Esophagus (tissue), 2 donors: ENCODE results near the gene MAMDC4. TPM values are rescaled to one million over a fixed set of nuclear protein-coding genes. Genes with fewer than 3 reads are reported as not detected.
"Not testable (repeated sequence)": the region's sequence is repeated elsewhere in the genome, so short reads cannot be mapped to it uniquely, and the experiment has no call there.

Experiments used
- H3K27ac ChIP-seq, 2 donors: one replicate each; pipeline ENCODE4 v1.5.1; 2013; ENCODE audit warnings: low read depth in 2 of 2, mild to moderate bottlenecking in 2 of 2, inconsistent platforms in 1 of 2, low read length in 1 of 2, moderate library complexity in 1 of 2
- H3K27me3 ChIP-seq, 2 donors: one replicate each; pipeline ENCODE4 v1.6.1; 2013; ENCODE audit warnings: low read length in 2 of 2, control low read depth in 1 of 2, mild to moderate bottlenecking in 1 of 2; ENCODE audit not compliant: insufficient read depth in 2 of 2, control insufficient read depth in 1 of 2
- H3K36me3 ChIP-seq, 2 donors: one replicate each; pipeline ENCODE4 v1.6.1; 2013; ENCODE audit warnings: low read length in 1 of 2; ENCODE audit not compliant: control insufficient read depth in 2 of 2, insufficient read depth in 2 of 2
- H3K4me1 ChIP-seq, 2 donors: one replicate each; pipeline ENCODE4 v1.6.1; 2013; ENCODE audit warnings: low read length in 1 of 2; ENCODE audit not compliant: control insufficient read depth in 2 of 2, insufficient read depth in 2 of 2
- H3K4me3 ChIP-seq, 2 donors: one replicate each; pipeline ENCODE4 v1.5.1; 2013; ENCODE audit warnings: low read length in 2 of 2, mild to moderate bottlenecking in 2 of 2, low read depth in 1 of 2, moderate library complexity in 1 of 2
- H3K9me3 ChIP-seq, 2 donors: one replicate each; pipeline ENCODE4 v1.6.1; 2013; ENCODE audit warnings: mild to moderate bottlenecking in 2 of 2, low read depth in 1 of 2, low read length in 1 of 2, moderate library complexity in 1 of 2; ENCODE audit not compliant: control insufficient read depth in 2 of 2, insufficient read depth in 1 of 2
- WGBS, 2 donors: extraction: QIAGEN DNeasy Blood & Tissue Kit; methylation state at CpG; one replicate each; pipeline ENCODE4 v1.1.7; 2013; 5-methylcytosine and 5-hydroxymethylcytosine counted together
- polyA plus RNA-seq, 2 donors: library from polyadenylated mRNA; stranded (reverse); fragments of 200-250 nt; gene quantifications; one replicate each; pipeline ENCODE4 v1.2.3, GENCODE V29; 2013
- donor health status: healthy with polysubstance abuse.
- donor health status: Bipolar disorder and iron deficiency.

The MAMDC4 gene
- polyA plus RNA-seq, 2 donors = 3.9 to 11.5 TPM

- Histone ChIP-seq H3K4me3 (no peak overlapping the region), H3K27me3 (no peaks in the 10 kb centered on the region), H3K27ac (no peak overlapping the region), H3K36me3 (peaks cover 8 to 61% of the 10 kb centered on the region in 2 donors), H3K9me3 (no peaks in the 10 kb centered on the region), H3K4me1 (no peaks in the 10 kb centered on the region)
- 91 to 92% methylated on average over 23 of the region's 23 CpGs for WGBS, 2 donors
Measured at GRCh38 chr9:136831720-136832104, 20.4 kb upstream of the MAMDC4 start.

GRCh38 chr9:136832581-136832980 is 19.6 kb upstream of the MAMDC4 start:
- H3K36me3 ChIP-seq = peaks cover 8 to 53% of the 10 kb centered on the region in 2 donors
- no peaks in the 10 kb centered on the region for H3K9me3 ChIP-seq
- no peaks in the 10 kb centered on the region for H3K27me3 ChIP-seq
- H3K27ac ChIP-seq = no peak overlapping the region
- WGBS, 2 donors = 91 to 93% methylated on average over 9 of the region's 9 CpGs
- no peaks in the 10 kb centered on the region for H3K4me1 ChIP-seq
- H3K4me3 ChIP-seq = no peak overlapping the region

- not testable (repeated sequence) for H3K9me3 ChIP-seq, H3K4me1 ChIP-seq, H3K27me3 ChIP-seq, H3K4me3 ChIP-seq, H3K27ac ChIP-seq
- H3K36me3 ChIP-seq = peaks cover 8 to 51% of the 10 kb centered on the region in 2 donors
- WGBS, 2 donors = 83 to 86% methylated on average over 15 to 16 of the region's 16 CpGs
Measured at GRCh38 chr9:136833381-136834048, 18.6 kb upstream of the MAMDC4 start.

- WGBS, 2 donors = 91 to 92% methylated on average over 36 of the region's 36 CpGs
- H3K9me3 ChIP-seq = no peaks in the 10 kb centered on the region
- no peak overlapping the region for H3K27ac ChIP-seq
- H3K4me3 ChIP-seq = no peak overlapping the region
- H3K4me1 ChIP-seq = no peaks in the 10 kb centered on the region
- H3K36me3 ChIP-seq = peaks cover 0 to 45% of the 10 kb centered on the region in 2 donors
- no peaks in the 10 kb centered on the region for H3K27me3 ChIP-seq
Measured at GRCh38 chr9:136835162-136835931, 16.8 kb upstream of the MAMDC4 start.

GRCh38 chr9:136835932-136836904 is 15.9 kb upstream of the MAMDC4 start:
- Histone ChIP-seq H3K27ac (no peak overlapping the region), H3K36me3 (peaks cover 0 to 40% of the 10 kb centered on the region in 2 donors), H3K27me3 (no peaks in the 10 kb centered on the region), H3K9me3 (no peaks in the 10 kb centered on the region), H3K4me3 (no peak overlapping the region), H3K4me1 (peaks cover 0 to 2% of the 10 kb centered on the region in 2 donors)
- WGBS, 2 donors = 87 to 94% methylated on average over 20 to 21 of the region's 21 CpGs

- Histone ChIP-seq H3K4me1 (peaks cover 0 to 8% of the 10 kb centered on the region in 2 donors), H3K9me3 (no peaks in the 10 kb centered on the region), H3K4me3 (no peak overlapping the region), H3K27me3 (no peaks in the 10 kb centered on the region), H3K27ac (no peak overlapping the region), H3K36me3 (peaks cover 0 to 29% of the 10 kb centered on the region in 2 donors)
- 88 to 92% methylated on average over 21 to 27 of the region's 27 CpGs for WGBS, 2 donors
Measured at GRCh38 chr9:136837146-136837855, 14.8 kb upstream of the MAMDC4 start.

- not testable (repeated sequence) for H3K4me3 ChIP-seq, H3K27ac ChIP-seq, H3K27me3 ChIP-seq, H3K9me3 ChIP-seq
- 93 to 94% methylated on average over 15 of the region's 15 CpGs for WGBS, 2 donors
- Histone ChIP-seq H3K4me1 (peaks cover 0 to 11% of the 10 kb centered on the region in 2 donors), H3K36me3 (peaks cover 0 to 25% of the 10 kb centered on the region in 2 donors)
Measured at GRCh38 chr9:136837856-136838277, 14.3 kb upstream of the MAMDC4 start.

- Histone ChIP-seq H3K9me3 (no peaks in the 10 kb centered on the region), H3K36me3 (peaks cover 0 to 25% of the 10 kb centered on the region in 2 donors)
- 80 to 84% methylated on average over 29 of the region's 29 CpGs for WGBS, 2 donors
Measured at GRCh38 chr9:136838314-136839228, 13.6 kb upstream of the MAMDC4 start.

More at GRCh38 chr9:136838314-136839228, 13.6 kb upstream of the MAMDC4 start:
- H3K4me1 ChIP-seq = peaks cover 0 to 15% of the 10 kb centered on the region in 2 donors
- H3K27ac ChIP-seq = no peak overlapping the region
- no peaks in the 10 kb centered on the region for H3K27me3 ChIP-seq
- H3K4me3 ChIP-seq = no peak overlapping the region
